Fibroblast of lung (primary cell): ENCODE measurements around the gene SYNDIG1. TPM values are rescaled to one million over a fixed set of nuclear protein-coding genes. Genes with fewer than 3 reads are reported as not detected.

Experiments used
- DNase-seq, 2 donors: peaks; one replicate each; pipeline versions ENCODE4 v3.0.0 to v3.0.0-alpha.2; 2010; ENCODE audit warnings: low read depth in 2 of 2
- H2AFZ ChIP-seq: 2 replicates; pipeline ENCODE4 v1.5.1; 2012; ENCODE audit warnings: low read length, control low read depth, inconsistent platforms
- H3K27ac ChIP-seq: 2 replicates; pipeline ENCODE4 v1.5.1; 2011; ENCODE audit warnings: low read length, control low read depth; ENCODE audit not compliant: insufficient read depth
- H3K27me3 ChIP-seq: 2 replicates; pipeline ENCODE4 v1.5.1; 2011; ENCODE audit warnings: mild to moderate bottlenecking, low read length; ENCODE audit not compliant: control insufficient read depth, insufficient read depth
- H3K36me3 ChIP-seq: 2 replicates; pipeline ENCODE4 v1.5.1; 2011; ENCODE audit warnings: low read length; ENCODE audit not compliant: control insufficient read depth, insufficient read depth
- H3K4me1 ChIP-seq: 2 replicates; pipeline ENCODE4 v1.5.1; 2011; ENCODE audit warnings: low read length; ENCODE audit not compliant: control insufficient read depth, insufficient read depth; ENCODE audit errors: extremely low read depth
- H3K4me2 ChIP-seq: 2 replicates; pipeline ENCODE4 v1.5.1; 2011; ENCODE audit warnings: low read length, control low read depth; ENCODE audit not compliant: insufficient read depth; ENCODE audit errors: extremely low read depth
- H3K4me3 ChIP-seq, 4 experiments: fragments of 200-600 bp in 1 of 4; sonication (generic) in 1 of 4; replicated peaks in 1 of 4; 2 replicates each; pipeline ENCODE4 v1.5.1; 2011 to 2016; ENCODE audit warnings: low read length in 4 of 4, low read depth in 3 of 4, mild to moderate bottlenecking in 3 of 4, control low read depth in 2 of 4, inconsistent platforms in 1 of 4, mixed read lengths in 1 of 4; ENCODE audit not compliant: insufficient read depth in 1 of 4; ENCODE audit errors: control extremely low read depth in 1 of 4
- H3K79me2 ChIP-seq: 2 replicates; pipeline ENCODE4 v1.5.1; 2012; ENCODE audit warnings: mild to moderate bottlenecking, low read length, inconsistent platforms; ENCODE audit not compliant: control insufficient read depth, insufficient read depth
- H3K9ac ChIP-seq: 2 replicates; pipeline ENCODE4 v1.5.1; 2011; ENCODE audit warnings: mild to moderate bottlenecking, low read length, control low read depth; ENCODE audit not compliant: insufficient read depth
- H3K9me3 ChIP-seq: 2 replicates; pipeline ENCODE4 v1.5.1; 2012; ENCODE audit warnings: low read depth, low read length; ENCODE audit not compliant: control insufficient read depth, insufficient read depth
- H4K20me1 ChIP-seq: 2 replicates; pipeline ENCODE4 v1.5.1; 2011; ENCODE audit warnings: low read length; ENCODE audit not compliant: control insufficient read depth, insufficient read depth; ENCODE audit errors: extremely low read depth
- CTCF ChIP-seq, 2 donors: IDR thresholded peaks in 1 of 2; conservative IDR thresholded peaks in 1 of 2; 1 replicate in 1 of 2; 2 replicates in 1 of 2; pipeline ENCODE4 v1.5.1; 2011 to 2012; ENCODE audit warnings: low read length in 2 of 2, control low read depth in 1 of 2, inconsistent platforms in 1 of 2, low read depth in 1 of 2, mild to moderate bottlenecking in 1 of 2
- EZH2 ChIP-seq: IDR thresholded peaks from 2 replicates; pipeline ENCODE4 v1.5.1; 2012; ENCODE audit warnings: low read length, control low read depth, mild to moderate bottlenecking; ENCODE audit errors: missing control alignments
- polyA plus RNA-seq, 2 donors: library from polyadenylated mRNA; depleted of rRNA in 1 of 2; stranded (reverse) in 1 of 2; unstranded in 1 of 2; fragments of >200 nt; gene quantifications; 2 replicates each; pipeline ENCODE4 v1.2.1, GENCODE V29; 2011 to 2012; ENCODE audit warnings: missing spikeins in 1 of 2
- total RNA-seq: library from RNA; depleted of rRNA; stranded (reverse); fragments of >200 nt; gene quantifications from 2 replicates; pipeline ENCODE4 v1.2.1, GENCODE V29; 2014

SYNDIG1 gene
- total and polyA plus RNA-seq, 2 donors (not counting 1 experiment from before 2014, with no cell fraction given) = 0.02 to 0.17 TPM

- Histone ChIP-seq H3K4me2 (no peak overlapping the region), H3K27me3 (no peaks in the 10 kb centered on the region)
Measured at GRCh38 chr20:24449026-24449720, 20.3 kb upstream of the SYNDIG1 start.

DNA sequence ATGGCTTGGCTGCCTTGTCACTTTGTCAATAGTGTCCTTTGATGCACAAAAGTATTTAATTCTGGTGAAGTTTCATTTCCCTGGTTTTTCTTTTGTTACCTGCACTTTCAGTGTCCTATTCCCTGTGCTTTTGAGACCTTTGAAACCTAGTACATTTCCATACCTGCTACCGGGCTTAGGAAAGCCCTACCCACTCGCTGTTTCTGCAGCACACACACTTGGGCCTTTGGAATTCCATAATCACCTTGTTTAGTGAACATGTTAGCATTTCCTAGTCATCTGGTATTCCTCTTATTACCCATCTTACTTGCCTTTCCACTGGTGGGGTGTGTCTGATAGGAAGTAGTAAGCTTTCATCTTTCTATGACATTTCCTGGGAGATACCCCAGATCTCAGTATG lies 19.3 kb upstream of the SYNDIG1 start:
- H3K79me2 ChIP-seq = no peaks in the 10 kb centered on the region
- H3K27me3 ChIP-seq = no peaks in the 10 kb centered on the region
- no peak overlapping the region for H3K4me3 ChIP-seq
- H3K36me3 ChIP-seq = no peaks in the 10 kb centered on the region
- H4K20me1 ChIP-seq = no peaks in the 10 kb centered on the region
- no peaks in the 10 kb centered on the region for H3K4me1 ChIP-seq
- no peak overlapping the region for H3K27ac ChIP-seq
- H3K9me3 ChIP-seq = no peaks in the 10 kb centered on the region
- no peak for TF ChIP-seq EZH2
- H3K4me2 ChIP-seq = no peak overlapping the region
- DNase-seq = no peak
- no peak overlapping the region for H3K9ac ChIP-seq
- H2AFZ ChIP-seq = no peak overlapping the region

More at GRCh38 chr20:24449026-24449720, 20.3 kb upstream of the SYNDIG1 start:
- H3K36me3 ChIP-seq = no peaks in the 10 kb centered on the region
- H4K20me1 ChIP-seq = no peaks in the 10 kb centered on the region
- H3K79me2 ChIP-seq = no peaks in the 10 kb centered on the region
- H3K27ac ChIP-seq = no peak overlapping the region
- no peaks in the 10 kb centered on the region for H3K9me3 ChIP-seq
- TF ChIP-seq EZH2 (no peak), CTCF (conservative IDR thresholded peaks at IDR 0.05 in 1 of 2, IDR thresholded peaks at IDR 0.05 in 1 of 2; ENCODE audit: low read depth in 1 of 2, low read length in 2 of 2) (no peak)
- no peaks in the 10 kb centered on the region for H3K4me1 ChIP-seq
- DNase-seq = no peak
- H3K9ac ChIP-seq = no peak overlapping the region
- no peak overlapping the region for H3K4me3 ChIP-seq
- H2AFZ ChIP-seq = no peak overlapping the region

DNA sequence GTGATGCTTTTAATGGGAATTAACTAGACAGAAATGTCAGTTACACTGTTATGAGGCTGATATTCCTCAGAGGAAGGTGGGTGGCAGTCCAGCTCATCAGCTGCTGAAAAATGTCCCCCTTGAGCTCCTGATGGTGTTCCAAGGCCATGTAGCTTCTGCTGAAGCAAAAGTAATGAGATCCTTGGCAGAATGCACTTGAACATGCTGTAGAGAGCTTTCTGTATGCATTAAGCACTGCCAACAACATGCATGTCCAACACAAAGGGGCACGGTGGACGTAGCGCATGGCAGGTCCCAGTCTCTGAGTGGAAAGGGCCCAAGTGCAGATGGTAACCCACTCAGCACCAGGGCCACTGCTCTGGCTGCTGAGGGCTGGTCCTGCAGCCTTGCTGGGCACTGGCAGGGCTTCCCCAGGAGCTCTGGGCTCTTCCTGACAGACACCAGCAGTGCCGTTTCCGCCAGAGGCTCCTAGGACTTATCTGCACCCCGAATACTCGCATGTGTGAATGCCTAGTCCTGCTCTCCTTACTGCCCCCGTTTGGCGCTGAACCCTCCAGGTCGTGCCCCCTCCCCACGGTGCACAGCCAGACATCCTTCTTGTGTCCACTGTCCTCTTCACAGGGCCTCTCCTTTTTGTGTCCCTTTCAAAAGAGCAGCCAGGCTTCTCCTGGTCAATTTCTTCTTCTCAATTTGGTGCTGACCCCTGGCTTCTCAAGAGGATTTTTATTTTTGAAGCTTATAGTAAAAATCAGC lies 18.6 kb upstream of the SYNDIG1 start:
- no peak for DNase-seq
- H3K27me3 ChIP-seq = no peaks in the 10 kb centered on the region
- H3K4me3 ChIP-seq = no peak overlapping the region
- H3K9ac ChIP-seq = no peak overlapping the region
- no peak overlapping the region for H3K4me2 ChIP-seq
- no peaks in the 10 kb centered on the region for H3K79me2 ChIP-seq
- H3K36me3 ChIP-seq = no peaks in the 10 kb centered on the region
- TF ChIP-seq EZH2 (no peak), CTCF (conservative IDR thresholded peaks at IDR 0.05 in 1 of 2, IDR thresholded peaks at IDR 0.05 in 1 of 2; ENCODE audit: low read depth in 1 of 2, low read length in 2 of 2) (no peak)
- no peaks in the 10 kb centered on the region for H4K20me1 ChIP-seq
- H3K27ac ChIP-seq = no peak overlapping the region
- no peaks in the 10 kb centered on the region for H3K4me1 ChIP-seq
- H2AFZ ChIP-seq = no peak overlapping the region
- H3K9me3 ChIP-seq = no peaks in the 10 kb centered on the region
